Esophagus muscularis mucosa (tissue), 4 donors: Measurements from ENCODE around the gene CHIT1. TPM values are rescaled to one million over a fixed set of nuclear protein-coding genes. Genes with fewer than 3 reads are reported as not detected.

Experiments used
- DNase-seq: peaks from one replicate; pipeline ENCODE4 v3.0.0-alpha.2; 2017; ENCODE audit errors: extremely low spot score
- H3K27ac ChIP-seq, 4 donors: fragments of 200-600 bp; sonication (generic); replicated peaks in 1 of 4; 1 replicate in 3 of 4; 2 replicates in 1 of 4; pipeline ENCODE4 v1.5.1; 2016 to 2019; ENCODE audit warnings: mild to moderate bottlenecking in 1 of 4
- H3K27me3 ChIP-seq, 4 donors: fragments of 200-600 bp; sonication (generic); one replicate each; pipeline versions ENCODE4 v1.5.1 to v1.6.0; 2016 to 2019
- H3K36me3 ChIP-seq, 4 donors: fragments of 200-600 bp; sonication (generic); one replicate each; pipeline ENCODE4 v1.5.1; 2016 to 2019
- H3K4me1 ChIP-seq, 4 donors: fragments of 200-600 bp; sonication (generic); one replicate each; pipeline ENCODE4 v1.5.1; 2016 to 2019
- H3K4me3 ChIP-seq, 4 donors: fragments of 200-600 bp; sonication (generic); 1 replicate in 2 of 4; 2 replicates in 2 of 4; pipeline ENCODE4 v1.5.1; 2016 to 2019; ENCODE audit warnings: mild to moderate bottlenecking in 4 of 4, moderate library complexity in 1 of 4
- H3K9me3 ChIP-seq, 4 donors: fragments of 200-600 bp; sonication (generic); 1 replicate in 3 of 4; 2 replicates in 1 of 4; pipeline ENCODE4 v1.5.1; 2016 to 2019
- CTCF ChIP-seq, 3 experiments: fragments of 200-600 bp in 2 of 3; fragments of 450-650 bp in 1 of 3; sonication (generic) in 2 of 3; IDR thresholded peaks; one replicate each; pipeline ENCODE4 v1.5.1; 2017 to 2019; ENCODE audit warnings: antibody characterized with exemption in 3 of 3, mild to moderate bottlenecking in 2 of 3, moderate library complexity in 1 of 3
- EP300 ChIP-seq: sonication (generic); formaldehyde crosslinking; IDR thresholded peaks from one replicate; pipeline ENCODE4 v1.6.1; 2017; ENCODE audit warnings: antibody characterized with exemption
- POLR2A ChIP-seq: fragments of 450-650 bp; IDR thresholded peaks from one replicate; pipeline ENCODE4 v1.6.1; 2017; ENCODE audit warnings: antibody characterized with exemption, moderate library complexity, mild to moderate bottlenecking, low read depth
- POLR2AphosphoS5 ChIP-seq, 2 donors: sonication (generic); formaldehyde crosslinking; IDR thresholded peaks; one replicate each; pipeline ENCODE4 v1.6.1; 2017; ENCODE audit warnings: antibody characterized with exemption in 2 of 2
- WGBS: methylation state at CpG from one replicate; pipeline ENCODE4 v1.1.5; 2018; 5-methylcytosine and 5-hydroxymethylcytosine counted together
- intact Hi-C: fragments of 100-400 bp; cut with DNase I; formaldehyde crosslinking; loops from one replicate; pipeline ENCODE4 v1.15.1; 2023
- total RNA-seq, 4 donors: library from RNA; depleted of rRNA; stranded (reverse); fragments of >200 nt; gene quantifications; one replicate each; pipeline versions ENCODE4 v1.1.0 to v1.2.1, GENCODE V29; 2016

CHIT1 gene
- total RNA-seq, 4 donors from 2014 or later: 0.11 to 0.26 (median 0.17) TPM; not detected in 1

GRCh38 chr1:203168991-203169390 is 60.5 kb downstream of the CHIT1 start:
- WGBS: 84% methylated on average over 7 of the region's 9 CpGs
- Histone ChIP-seq H3K9me3 (no peaks in the 10 kb centered on the region), H3K4me3 (no peak overlapping the region), H3K27ac (no peak overlapping the region), H3K36me3 (no peaks in the 10 kb centered on the region), H3K4me1 (no peaks in the 10 kb centered on the region), H3K27me3 (peaks cover 0 to 7% (median 0%) of the 10 kb centered on the region in 4 donors)
- DNase-seq: no peak
- intact Hi-C loops: no loop called here
- TF ChIP-seq EP300 (no peak), POLR2AphosphoS5 (IDR thresholded peaks at IDR 0.05) (no peak), CTCF (IDR thresholded peaks at IDR 0.05) (no peak), POLR2A (no peak)

- no peak for DNase-seq
- Histone ChIP-seq H3K27me3 (peaks cover 0 to 7% (median 0%) of the 10 kb centered on the region in 4 donors), H3K27ac (no peak overlapping the region), H3K9me3 (no peaks in the 10 kb centered on the region), H3K4me3 (no peak overlapping the region), H3K36me3 (no peaks in the 10 kb centered on the region), H3K4me1 (no peaks in the 10 kb centered on the region)
- TF ChIP-seq EP300 (no peak), POLR2AphosphoS5 (IDR thresholded peaks at IDR 0.05) (no peak), POLR2A (no peak), CTCF (IDR thresholded peaks at IDR 0.05) (no peak)
- intact Hi-C loops: no loop called here
- WGBS: 96% methylated on average over 11 of the region's 12 CpGs
These were observed 61.2 kb downstream of the CHIT1 start for GRCh38 chr1:203168256-203168786.

GRCh38 chr1:203167913-203168200 is 61.6 kb downstream of the CHIT1 start:
- intact Hi-C loops: no loop called here

DNA sequence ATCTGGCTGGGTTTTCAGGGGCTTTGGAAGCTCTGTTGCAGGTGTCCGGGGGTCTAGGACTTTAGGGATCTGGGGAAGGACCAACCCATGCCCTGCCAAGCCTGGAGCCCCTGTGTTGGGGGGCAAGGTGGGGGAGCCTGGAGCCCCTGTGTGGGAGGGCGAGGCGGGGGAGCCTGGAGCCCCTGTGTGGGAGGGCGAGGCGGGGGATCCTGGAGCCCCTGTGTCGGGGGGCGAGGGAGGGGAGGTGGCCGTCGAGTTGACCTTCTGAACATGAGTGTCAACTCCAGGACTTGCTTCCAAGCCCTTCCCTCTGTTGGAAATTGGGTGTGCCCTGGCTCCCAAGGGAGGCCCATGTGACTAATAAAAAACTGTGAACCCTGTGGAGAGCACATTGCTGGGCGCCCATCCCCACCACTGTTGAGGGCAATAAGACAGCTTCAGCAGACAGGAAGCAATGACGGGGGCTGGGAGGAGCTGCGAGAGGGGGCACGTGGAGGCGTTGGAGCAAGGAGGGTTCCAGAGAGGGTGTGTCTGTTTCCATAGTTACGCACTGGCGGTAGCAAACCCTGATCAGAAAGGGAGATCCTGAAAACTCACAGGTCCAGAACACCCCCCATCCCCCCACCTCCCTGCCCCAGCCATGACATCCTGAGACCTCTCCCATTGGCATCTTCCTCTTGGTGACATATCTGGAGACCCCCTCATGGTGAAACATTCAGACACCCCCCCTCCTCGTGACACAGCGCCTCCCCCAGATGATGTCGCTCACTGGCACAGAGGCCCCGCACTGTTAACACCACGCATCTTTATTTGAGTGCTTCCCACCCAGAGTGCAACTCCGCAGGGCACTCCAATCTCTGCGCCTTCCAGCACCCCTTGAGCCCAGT is 62.2 kb downstream of the CHIT1 start:
- H3K27ac ChIP-seq: no peak overlapping the region
- intact Hi-C loops: no loop called here
- no peak overlapping the region for H3K4me3 ChIP-seq
- TF ChIP-seq CTCF (IDR thresholded peaks at IDR 0.05): no peak
- no peak for TF ChIP-seq POLR2AphosphoS5 (IDR thresholded peaks at IDR 0.05)
- no peak for TF ChIP-seq POLR2A
- TF ChIP-seq EP300: no peak
- WGBS: 85% methylated on average over 17 of the region's 23 CpGs
- DNase-seq: no peak
- H3K4me1 ChIP-seq: no peaks in the 10 kb centered on the region
- no peaks in the 10 kb centered on the region for H3K9me3 ChIP-seq
- H3K36me3 ChIP-seq: no peaks in the 10 kb centered on the region
- H3K27me3 ChIP-seq: peaks cover 0 to 12% (median 0%) of the 10 kb centered on the region in 4 donors

More at GRCh38 chr1:203167913-203168200, 61.6 kb downstream of the CHIT1 start:
- H3K4me1 ChIP-seq: no peaks in the 10 kb centered on the region
- 67% methylated on average over 1 of the region's 5 CpGs for WGBS
- H3K4me3 ChIP-seq: no peak overlapping the region
- H3K27ac ChIP-seq: no peak overlapping the region
- DNase-seq: no peak
- H3K9me3 ChIP-seq: no peaks in the 10 kb centered on the region
- peaks cover 0 to 7% (median 0%) of the 10 kb centered on the region in 4 donors for H3K27me3 ChIP-seq
- TF ChIP-seq CTCF (IDR thresholded peaks at IDR 0.05): no peak
- TF ChIP-seq EP300: no peak
- no peak for TF ChIP-seq POLR2AphosphoS5 (IDR thresholded peaks at IDR 0.05)
- TF ChIP-seq POLR2A: no peak
- H3K36me3 ChIP-seq: no peaks in the 10 kb centered on the region
